ENCODE results near the gene ZNF823.
"Not testable (repeated sequence)": the region's sequence is repeated elsewhere in the genome, so short reads cannot be mapped to it uniquely, and the experiment has no call there.

Gene ZNF823

GRCh38 chr19:11676661-11677600 is 61.8 kb downstream of the ZNF823 start:
- DNase-seq, result not testable (repeated sequence)

- DNase-seq, result no peak
Measured at GRCh38 chr19:11675569-11675968, 63.2 kb downstream of the ZNF823 start.

- no peak for DNase-seq
Measured at GRCh38 chr19:11674067-11674492, 64.7 kb downstream of the ZNF823 start.

- DNase-seq, result no peak
Measured at GRCh38 chr19:11673608-11674041, 65.1 kb downstream of the ZNF823 start.

Data from NCI-H2227 treated with DMSO at 0.1 percent for 48 hours (cell line).